ENCODE data around the gene PODNL1.

PODNL1 gene

GRCh38 chr19:13882836-13883235 lies 55.4 kb downstream of the PODNL1 start:
- no peak for DNase-seq (ENCODE audit: low spot score)
- H3K27ac ChIP-seq: no peak overlapping the region

GRCh38 chr19:13882419-13882795 lies 55.8 kb downstream of the PODNL1 start:
- no peak overlapping the region for H3K27ac ChIP-seq
- no peak for DNase-seq (ENCODE audit: low spot score)
- no peak for TF ChIP-seq CTCF (IDR thresholded peaks at IDR 0.05)
- H3K4me3 ChIP-seq: no peak overlapping the region

More at GRCh38 chr19:13882836-13883235, 55.4 kb downstream of the PODNL1 start:
- no peak overlapping the region for H3K4me3 ChIP-seq
- TF ChIP-seq CTCF (IDR thresholded peaks at IDR 0.05): no peak

- H3K4me3 ChIP-seq: no peak overlapping the region
- DNase-seq (ENCODE audit: low spot score): no peak
- TF ChIP-seq CTCF (IDR thresholded peaks at IDR 0.05): no peak
- H3K27ac ChIP-seq: peak overlapping the region; percentile 77 to 85
These were observed 56.4 kb downstream of the PODNL1 start for GRCh38 chr19:13881692-13882418.

- peak overlapping the region; percentile 77 to 85 for H3K27ac ChIP-seq
- no peak for DNase-seq (ENCODE audit: low spot score)
- H3K4me3 ChIP-seq: no peak overlapping the region
- TF ChIP-seq CTCF (IDR thresholded peaks at IDR 0.05): no peak
These were observed 56.9 kb downstream of the PODNL1 start for GRCh38 chr19:13881251-13881691.
